MCF 10A (cell line): Measurements from ENCODE around the gene FOXP1. TPM values are rescaled to one million over a fixed set of nuclear protein-coding genes. Genes with fewer than 3 reads are reported as not detected.

Experiments
- BruUV-seq: library from RNA; stranded (reverse); fragments of 400-500 nt; replicated peaks from 2 replicates; lab custom pipeline; 2021; lab: Mats Ljungman, UMichigan
- CTCF ChIA-PET: fragments of 300-600 bp; sonication (Branson Sonifier 250); formaldehyde crosslinking; extraction: SDS; loops from one replicate; lab custom pipeline; 2021; ENCODE audit warnings: antibody characterized with exemption, inconsistent platforms; lab: Yijun Ruan, JAX
- POLR2A ChIA-PET: fragments of 300-600, 350-650 bp; sonication (Branson Sonifier 250); formaldehyde crosslinking; extraction: SDS; loops from one replicate; lab custom pipeline; 2020; ENCODE audit warnings: antibody characterized with exemption, inconsistent platforms; lab: Yijun Ruan, JAX
- DNase-seq: peaks from one replicate; pipeline ENCODE4 v3.0.0-alpha.2; 2018; ENCODE audit not compliant: unreplicated experiment
- H3K27ac Mint-ChIP-seq: one replicate; pipeline ENCODE4 v1.8.0; 2022; ENCODE audit warnings: mild to moderate bottlenecking, low read depth, mixed read lengths; ENCODE audit not compliant: unreplicated experiment
- H3K27me3 Mint-ChIP-seq: one replicate; pipeline ENCODE4 v1.8.0; 2022; ENCODE audit warnings: mixed read lengths; ENCODE audit not compliant: insufficient read depth, unreplicated experiment
- H3K36me3 Mint-ChIP-seq: one replicate; pipeline ENCODE4 v1.8.0; 2022; ENCODE audit warnings: mild to moderate bottlenecking, moderate library complexity, mixed read lengths; ENCODE audit not compliant: insufficient read depth, unreplicated experiment
- H3K4me1 Mint-ChIP-seq: one replicate; pipeline ENCODE4 v1.8.0; 2022; ENCODE audit warnings: mixed read lengths; ENCODE audit not compliant: insufficient read depth, unreplicated experiment
- H3K4me3 Mint-ChIP-seq: one replicate; pipeline ENCODE4 v1.8.0; 2022; ENCODE audit warnings: mild to moderate bottlenecking, moderate library complexity, mixed read lengths; ENCODE audit not compliant: unreplicated experiment
- H3K9me3 Mint-ChIP-seq: one replicate; pipeline ENCODE4 v1.8.0; 2022; ENCODE audit warnings: mixed read lengths; ENCODE audit not compliant: unreplicated experiment
- intact Hi-C: fragments of 100-400 bp; cut with micrococcal nuclease; formaldehyde crosslinking; loops from 2 replicates; pipeline ENCODE4 v1.14.1; 2022
- total RNA-seq: library from RNA; stranded (reverse); gene quantifications from 2 replicates; pipeline ENCODE4 v1.2.3, GENCODE V29; 2022
- TF ChIP-seq, protein P1 (sequence below): fragments of 200-600 bp; IDR thresholded peaks from one replicate; pipeline ENCODE4 v1.8.0; 2022; ENCODE audit warnings: antibody characterized with exemption, mild to moderate bottlenecking; ENCODE audit not compliant: unreplicated experiment

The FOXP1 gene
- total RNA-seq, 1 experiment from 2014 or later: 49.0 TPM

DNA sequence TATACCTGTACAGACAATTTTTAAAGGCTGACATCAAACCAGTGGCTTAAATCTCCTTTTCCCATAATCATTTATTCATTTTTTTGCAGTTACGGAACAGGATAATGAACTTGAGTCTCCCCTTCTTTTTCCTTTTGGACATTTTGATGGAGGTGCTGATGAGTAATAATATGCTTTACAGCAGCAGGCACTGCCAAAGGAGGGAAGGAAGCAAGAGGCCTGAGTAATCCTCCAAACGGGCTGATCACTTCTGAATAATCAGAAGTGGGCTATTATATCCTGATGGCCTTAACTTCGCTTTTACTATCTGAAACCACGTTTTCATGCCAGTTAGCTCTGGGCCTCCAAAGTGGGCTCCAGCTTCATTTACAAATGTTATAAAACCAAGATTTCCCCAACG, 527.2 kb downstream of the FOXP1 start:
- POLR2A ChIA-PET: interaction anchor here (0.6 to 11.8 kb wide), 13 partner anchors 8 to 528 kb away, joined by 3 to 219 read pairs (median 4); partner anchors contain the start of gene FOXP1
- Mint-ChIP-seq H3K4me1 (peaks cover 74% of the 10 kb centered on the region), H3K36me3 (peaks cover 29% of the 10 kb centered on the region), H3K27me3 (no peaks in the 10 kb centered on the region), H3K27ac (peak overlapping the region; percentile 94), H3K4me3 (peak overlapping the region; percentile 63), H3K9me3 (no peaks in the 10 kb centered on the region)
- intact Hi-C loops: no loop called here
- TF ChIP-seq, protein P1, sequence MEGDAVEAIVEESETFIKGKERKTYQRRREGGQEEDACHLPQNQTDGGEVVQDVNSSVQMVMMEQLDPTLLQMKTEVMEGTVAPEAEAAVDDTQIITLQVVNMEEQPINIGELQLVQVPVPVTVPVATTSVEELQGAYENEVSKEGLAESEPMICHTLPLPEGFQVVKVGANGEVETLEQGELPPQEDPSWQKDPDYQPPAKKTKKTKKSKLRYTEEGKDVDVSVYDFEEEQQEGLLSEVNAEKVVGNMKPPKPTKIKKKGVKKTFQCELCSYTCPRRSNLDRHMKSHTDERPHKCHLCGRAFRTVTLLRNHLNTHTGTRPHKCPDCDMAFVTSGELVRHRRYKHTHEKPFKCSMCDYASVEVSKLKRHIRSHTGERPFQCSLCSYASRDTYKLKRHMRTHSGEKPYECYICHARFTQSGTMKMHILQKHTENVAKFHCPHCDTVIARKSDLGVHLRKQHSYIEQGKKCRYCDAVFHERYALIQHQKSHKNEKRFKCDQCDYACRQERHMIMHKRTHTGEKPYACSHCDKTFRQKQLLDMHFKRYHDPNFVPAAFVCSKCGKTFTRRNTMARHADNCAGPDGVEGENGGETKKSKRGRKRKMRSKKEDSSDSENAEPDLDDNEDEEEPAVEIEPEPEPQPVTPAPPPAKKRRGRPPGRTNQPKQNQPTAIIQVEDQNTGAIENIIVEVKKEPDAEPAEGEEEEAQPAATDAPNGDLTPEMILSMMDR: no peak
- CTCF ChIA-PET: interaction anchor here (0.6 to 2.2 kb wide), 6 partner anchors 9 to 528 kb away, joined by 3 to 13 read pairs (median 4); no protein-coding TSS in a partner anchor
- peak; percentile 72 for DNase-seq
- no TSS peak for BruUV-seq

DNA sequence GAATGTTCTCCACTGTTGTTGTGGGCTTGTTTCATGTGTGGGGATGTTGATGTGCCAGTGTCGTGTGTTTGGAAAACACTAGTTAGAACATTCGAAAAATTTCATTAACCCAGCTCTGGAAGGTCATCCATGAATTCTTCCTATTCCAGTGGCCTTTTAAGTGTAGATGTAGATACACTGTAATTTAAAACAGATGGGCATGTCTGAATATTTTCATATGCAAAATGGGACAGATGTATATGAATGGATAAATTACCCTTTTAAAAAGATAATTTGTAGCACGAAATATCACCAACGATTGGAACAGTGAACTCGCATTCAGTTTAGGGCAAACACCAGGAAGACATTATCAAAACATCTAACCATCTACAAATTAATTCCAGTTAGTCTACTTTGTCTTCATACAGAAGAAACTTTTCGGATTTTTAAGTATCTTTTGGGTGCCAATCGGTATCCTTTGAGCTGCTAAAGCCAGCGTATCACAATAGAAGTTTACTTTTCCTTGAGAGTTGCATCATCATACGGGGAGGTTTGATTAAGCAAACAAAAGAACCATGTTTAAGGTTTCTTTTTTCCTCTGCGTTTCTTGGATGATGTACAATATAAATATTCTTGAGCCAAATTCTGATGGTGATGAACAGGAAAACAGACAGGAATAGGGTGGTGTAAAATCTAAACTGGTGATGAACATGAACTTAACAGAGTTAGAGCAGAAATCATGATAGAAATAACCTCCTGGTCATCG, 528.1 kb downstream of the FOXP1 start:
- TF ChIP-seq, protein P1: no peak
- Mint-ChIP-seq H3K9me3 (no peaks in the 10 kb centered on the region), H3K27me3 (no peaks in the 10 kb centered on the region), H3K4me1 (peaks cover 74% of the 10 kb centered on the region), H3K36me3 (peaks cover 33% of the 10 kb centered on the region), H3K4me3 (peak overlapping the region; percentile 63), H3K27ac (peak overlapping the region; percentile 94)
- BruUV-seq: no TSS peak
- CTCF ChIA-PET: interaction anchor here (0.6 to 2.2 kb wide), 8 partner anchors 14 to 593 kb away, joined by 3 to 13 read pairs (median 3); no protein-coding TSS in a partner anchor
- POLR2A ChIA-PET: interaction anchor here (0.6 to 11.8 kb wide), 12 partner anchors 9 to 1972 kb away, joined by 3 to 219 read pairs (median 4); partner anchors contain the start of gene FOXP1
- intact Hi-C loops: no loop called here
- DNase-seq: peak; percentile 85

DNA sequence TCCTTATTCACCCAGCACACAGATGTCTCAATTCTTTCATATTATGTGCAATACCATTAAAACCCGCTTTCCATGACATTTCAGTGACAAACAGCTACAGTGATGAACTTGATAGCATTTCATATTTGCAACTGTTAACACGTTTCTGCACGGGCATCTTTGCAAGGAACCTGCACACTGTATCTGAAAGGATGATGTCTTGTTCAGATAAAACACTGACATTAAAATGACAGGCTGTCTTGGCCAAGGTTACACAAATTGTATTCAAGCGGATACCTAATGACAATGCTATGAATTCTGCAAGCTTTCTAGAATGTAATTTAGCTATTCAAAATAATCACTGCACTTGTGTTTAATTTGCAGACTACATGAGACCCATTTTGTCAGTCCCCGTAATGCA, 529.2 kb downstream of the FOXP1 start:
- TF ChIP-seq, protein P1: no peak

DNA sequence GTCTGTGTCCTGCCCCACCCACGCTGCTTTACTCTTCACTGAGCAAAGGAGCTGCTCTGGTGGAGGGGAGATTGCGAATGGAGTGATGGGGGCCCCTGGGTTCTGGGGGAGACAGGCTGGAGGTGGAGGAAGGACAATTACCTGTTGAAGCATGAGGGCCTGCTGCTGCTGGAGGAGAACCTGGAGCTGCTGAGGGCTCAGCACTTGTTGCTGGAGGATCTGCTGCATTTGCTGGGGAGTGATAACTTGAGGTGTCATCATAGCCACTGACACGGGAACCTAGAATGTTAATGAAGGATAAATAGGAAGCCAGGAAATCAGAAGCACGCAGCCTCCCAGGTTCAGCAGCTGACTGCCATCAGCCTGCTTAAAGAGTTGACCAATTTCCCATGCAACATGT, 530.0 kb downstream of the FOXP1 start:
- Mint-ChIP-seq H3K27ac (no peak overlapping the region), H3K9me3 (no peaks in the 10 kb centered on the region), H3K27me3 (no peaks in the 10 kb centered on the region), H3K36me3 (peaks cover 46% of the 10 kb centered on the region), H3K4me3 (no peak overlapping the region), H3K4me1 (peaks cover 68% of the 10 kb centered on the region)
- no peak for DNase-seq
- no TSS peak for BruUV-seq
- TF ChIP-seq, protein P1: no peak
- intact Hi-C loops: no loop called here
- CTCF ChIA-PET: interaction anchor here (0.6 to 1.5 kb wide), 3 partner anchors 10 to 76 kb away, joined by 3 to 4 read pairs (median 3); no protein-coding TSS in a partner anchor
- POLR2A ChIA-PET: interaction anchor here (4.2 kb wide), 1 partner anchor 11 kb away, joined by 40 read pairs; no protein-coding TSS in a partner anchor

More for the DNA sequence above, 529.2 kb downstream of the FOXP1 start:
- Mint-ChIP-seq H3K27ac (no peak overlapping the region), H3K9me3 (no peaks in the 10 kb centered on the region), H3K4me1 (peaks cover 73% of the 10 kb centered on the region), H3K36me3 (peaks cover 38% of the 10 kb centered on the region), H3K4me3 (no peak overlapping the region), H3K27me3 (no peaks in the 10 kb centered on the region)
- POLR2A ChIA-PET: interaction anchor here (3.8 to 11.8 kb wide), 4 partner anchors 10 to 530 kb away, joined by 23 to 219 read pairs (median 52); partner anchors contain the start of gene FOXP1
- intact Hi-C loops: no loop called here
- no peak for DNase-seq
- CTCF ChIA-PET: interaction anchor here (0.5 to 1.3 kb wide), 5 partner anchors 22 to 594 kb away, joined by 3 to 5 read pairs (median 3); no protein-coding TSS in a partner anchor
- no TSS peak for BruUV-seq
